ENCODE measurements around the gene POLN.

- TF ChIP-seq POLR2A (IDR thresholded peaks at IDR 0.05) = no peak
- no peak for TF ChIP-seq CTCF (IDR thresholded peaks at IDR 0.05)
- TF ChIP-seq POLR2AphosphoS5 (IDR thresholded peaks at IDR 0.05) = no peak
Measured at GRCh38 chr4:2155246-2155645, 86.7 kb downstream of the POLN start.
